KOPT-K1 (cell line): ENCODE data around the gene PCDHB15.
"Not testable (repeated sequence)": the region's sequence is repeated elsewhere in the genome, so short reads cannot be mapped to it uniquely, and the experiment has no call there.

ENCODE experiments used
- H3K27ac ChIP-seq: fragments of 200-600 bp; sonication (generic); 2 replicates; pipeline ENCODE4 v1.5.1; 2016; ENCODE audit warnings: antibody characterized with exemption, mild to moderate bottlenecking, low read depth, low read length; ENCODE audit not compliant: poor library complexity, severe bottlenecking
- H3K36me3 ChIP-seq: fragments of 200-600 bp; sonication (generic); 2 replicates; pipeline ENCODE4 v1.5.1; 2017; ENCODE audit warnings: antibody characterized with exemption, mild to moderate bottlenecking, low read length, moderate library complexity; ENCODE audit not compliant: insufficient read depth
- H3K9me3 ChIP-seq: fragments of 200-600 bp; sonication (generic); 2 replicates; pipeline ENCODE4 v1.5.1; 2017; ENCODE audit warnings: antibody characterized with exemption, low read length, mild to moderate bottlenecking; ENCODE audit not compliant: insufficient read depth, poor library complexity, severe bottlenecking

The PCDHB15 gene

GRCh38 chr5:141245250-141245717 is at the start of gene PCDHB15:
TSS of gene PCDHB15 (plus strand) at chr5:141245395. CDS start at chr5:141245579, 184 bp downstream.
- peaks cover 10% of the 10 kb centered on the region for H3K9me3 ChIP-seq
- no peak within 1 kb of the TSS for H3K27ac ChIP-seq
- H3K36me3 ChIP-seq = no peaks in the 10 kb centered on the region

DNA sequence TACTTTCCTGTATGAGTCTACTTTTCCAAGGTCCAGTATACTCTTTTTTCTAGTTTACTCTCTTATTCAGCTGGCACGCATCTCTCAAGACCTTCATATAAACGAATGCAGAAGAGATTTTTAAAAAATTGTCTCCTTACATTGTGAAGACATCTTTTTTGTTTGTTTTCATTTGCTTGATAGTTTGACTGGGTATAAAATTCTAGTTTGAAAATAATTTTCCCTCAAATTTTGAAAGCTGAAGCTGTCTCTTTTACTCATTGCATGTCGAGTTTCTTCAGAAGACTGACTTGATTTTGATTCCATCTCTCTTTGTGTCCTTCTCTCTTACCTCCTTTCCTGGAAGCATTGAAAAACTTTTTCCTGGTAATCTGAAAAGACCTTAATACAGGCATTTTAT is 48.8 kb upstream of the PCDHB15 start:
- H3K36me3 ChIP-seq = no peaks in the 10 kb centered on the region
- H3K9me3 ChIP-seq = peaks cover 23% of the 10 kb centered on the region
- H3K27ac ChIP-seq = no peak overlapping the region

GRCh38 chr5:141199359-141200235 is 45.6 kb upstream of the PCDHB15 start, which contains the start of gene PCDHB11:
TSS of gene PCDHB11 (plus strand) at chr5:141199627. CDS start at chr5:141199775, 148 bp downstream.
- Histone ChIP-seq H3K9me3 (peaks cover 23% of the 10 kb centered on the region), H3K27ac (no peak within 1 kb of the TSS), H3K36me3 (no peaks in the 10 kb centered on the region)

DNA sequence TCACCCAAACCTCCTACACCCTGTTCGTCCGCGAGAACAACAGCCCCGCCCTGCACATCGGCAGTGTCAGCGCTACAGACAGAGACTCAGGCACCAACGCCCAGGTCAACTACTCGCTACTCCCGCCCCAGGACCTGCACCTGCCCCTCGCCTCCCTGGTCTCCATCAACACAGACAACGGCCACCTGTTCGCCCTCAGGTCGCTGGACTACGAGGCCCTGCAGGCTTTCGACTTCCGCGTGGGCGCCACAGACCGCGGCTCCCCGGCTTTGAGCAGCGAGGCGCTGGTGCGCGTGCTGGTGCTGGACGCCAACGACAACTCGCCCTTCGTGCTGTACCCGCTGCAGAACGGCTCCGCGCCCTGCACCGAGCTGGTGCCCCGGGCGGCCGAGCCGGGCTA is 44.1 kb upstream of the PCDHB15 start:
- H3K27ac ChIP-seq, H3K36me3 ChIP-seq: not testable (repeated sequence)
- H3K9me3 ChIP-seq = peaks cover 21% of the 10 kb centered on the region

DNA sequence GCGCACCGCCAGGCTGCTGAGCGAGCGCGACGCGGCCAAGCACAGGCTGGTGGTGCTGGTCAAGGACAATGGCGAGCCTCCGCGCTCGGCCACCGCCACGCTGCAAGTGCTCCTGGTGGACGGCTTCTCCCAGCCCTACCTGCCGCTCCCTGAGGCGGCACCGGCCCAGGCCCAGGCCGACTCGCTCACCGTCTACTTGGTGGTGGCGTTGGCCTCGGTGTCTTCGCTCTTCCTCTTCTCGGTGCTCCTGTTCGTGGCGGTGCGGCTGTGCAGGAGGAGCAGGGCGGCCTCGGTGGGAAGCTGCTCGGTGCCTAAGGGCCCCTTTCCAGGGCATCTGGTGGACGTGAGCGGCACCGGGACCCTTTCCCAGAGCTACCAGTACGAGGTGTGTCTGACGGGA is 43.5 kb upstream of the PCDHB15 start:
- H3K9me3 ChIP-seq = peaks cover 16% of the 10 kb centered on the region
- not testable (repeated sequence) for H3K27ac ChIP-seq, H3K36me3 ChIP-seq

DNA sequence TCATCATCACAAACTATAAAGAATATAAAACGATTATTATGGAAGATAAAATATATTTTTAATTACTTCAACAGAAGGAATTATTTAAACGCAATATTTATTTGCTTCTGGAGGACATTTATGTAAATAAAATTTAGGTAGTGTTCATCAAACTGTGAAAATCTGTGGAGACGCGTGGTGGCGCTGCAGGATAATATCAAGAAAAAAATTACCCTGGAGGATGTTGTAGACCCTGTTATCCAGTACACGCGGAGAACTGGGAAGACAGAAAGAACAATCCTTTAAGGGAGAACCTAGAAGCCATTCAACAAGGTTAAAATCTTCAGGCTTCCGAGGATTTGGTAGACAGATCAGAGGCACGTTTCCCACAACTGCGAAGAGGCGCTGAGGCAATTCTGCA is 36.7 kb upstream of the PCDHB15 start, which contains the start of gene PCDHB12:
TSS of gene PCDHB12 (plus strand) at position 242 of the 400 bp plus-strand sequence. CDS start 189 bp downstream, outside the sequence.
- Histone ChIP-seq H3K36me3 (no peaks in the 10 kb centered on the region), H3K9me3 (no peaks in the 10 kb centered on the region), H3K27ac (no peak within 1 kb of the TSS)

GRCh38 chr5:141210281-141210680 is 34.9 kb upstream of the PCDHB15 start:
- not testable (repeated sequence) for H3K36me3 ChIP-seq, H3K27ac ChIP-seq, H3K9me3 ChIP-seq

DNA sequence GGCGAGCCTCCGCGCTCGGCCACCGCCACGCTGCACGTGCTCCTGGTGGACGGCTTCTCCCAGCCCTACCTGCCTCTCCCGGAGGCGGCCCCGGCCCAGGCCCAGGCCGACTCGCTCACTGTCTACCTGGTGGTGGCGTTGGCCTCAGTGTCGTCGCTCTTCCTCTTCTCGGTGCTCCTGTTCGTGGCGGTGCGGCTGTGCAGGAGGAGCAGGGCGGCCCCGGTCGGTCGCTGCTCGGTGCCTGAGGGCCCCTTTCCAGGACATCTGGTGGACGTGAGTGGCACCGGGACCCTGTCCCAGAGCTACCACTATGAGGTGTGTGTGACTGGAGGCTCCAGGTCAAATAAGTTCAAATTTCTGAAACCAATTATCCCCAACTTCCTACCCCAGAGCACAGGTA is 34.3 kb upstream of the PCDHB15 start:
- not testable (repeated sequence) for H3K36me3 ChIP-seq, H3K27ac ChIP-seq, H3K9me3 ChIP-seq

DNA sequence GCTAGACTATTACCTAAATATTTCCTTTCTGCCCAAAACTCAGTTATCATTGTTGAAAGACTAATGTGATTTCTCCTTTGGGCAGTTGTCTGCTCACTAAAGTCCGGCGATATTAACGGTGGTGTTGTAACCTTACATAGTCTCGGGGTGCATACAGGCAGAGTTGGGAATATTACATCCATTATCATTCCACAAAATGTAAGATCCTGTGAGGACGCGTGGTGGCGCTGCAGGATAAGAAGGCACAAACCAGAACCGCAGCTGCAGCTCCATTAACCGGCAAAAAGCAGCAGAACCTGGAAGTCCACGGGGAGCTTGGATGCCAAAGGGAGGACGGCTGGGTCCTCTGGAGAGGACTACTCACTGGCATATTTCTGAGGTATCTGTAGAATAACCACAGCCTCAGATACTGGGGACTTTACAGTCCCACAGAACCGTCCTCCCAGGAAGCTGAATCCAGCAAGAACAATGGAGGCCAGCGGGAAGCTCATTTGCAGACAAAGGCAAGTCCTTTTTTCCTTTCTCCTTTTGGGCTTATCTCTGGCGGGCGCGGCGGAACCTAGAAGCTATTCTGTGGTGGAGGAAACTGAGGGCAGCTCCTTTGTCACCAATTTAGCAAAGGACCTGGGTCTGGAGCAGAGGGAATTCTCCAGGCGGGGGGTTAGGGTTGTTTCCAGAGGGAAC is 31.4 kb upstream of the PCDHB15 start, which contains the start of gene PCDHB13:
TSS of gene PCDHB13 (plus strand) at position 264 of the 684 bp plus-strand sequence. CDS start at position 469, 205 bp downstream.
- H3K36me3 ChIP-seq, H3K27ac ChIP-seq, H3K9me3 ChIP-seq: not testable (repeated sequence)

GRCh38 chr5:141214583-141214982 is 30.6 kb upstream of the PCDHB15 start:
- H3K9me3 ChIP-seq, H3K27ac ChIP-seq, H3K36me3 ChIP-seq: not testable (repeated sequence)

- not testable (repeated sequence) for H3K9me3 ChIP-seq
Measured at GRCh38 chr5:141215504-141215903, 29.7 kb upstream of the PCDHB15 start.

GRCh38 chr5:141216035-141216434 is 29.2 kb upstream of the PCDHB15 start:
- not testable (repeated sequence) for H3K36me3 ChIP-seq, H3K9me3 ChIP-seq, H3K27ac ChIP-seq

More at GRCh38 chr5:141215504-141215903, 29.7 kb upstream of the PCDHB15 start:
- H3K36me3 ChIP-seq, H3K27ac ChIP-seq: not testable (repeated sequence)

- H3K27ac ChIP-seq = no peak within 1 kb of the TSS
- H3K9me3 ChIP-seq = no peaks in the 10 kb centered on the region
- no peaks in the 10 kb centered on the region for H3K36me3 ChIP-seq
Measured at GRCh38 chr5:141223112-141223783, 21.9 kb upstream of the PCDHB15 start, which contains the start of gene PCDHB14. TSS of gene PCDHB14 (plus strand) at chr5:141223343. CDS start at chr5:141223506, 163 bp downstream.

DNA sequence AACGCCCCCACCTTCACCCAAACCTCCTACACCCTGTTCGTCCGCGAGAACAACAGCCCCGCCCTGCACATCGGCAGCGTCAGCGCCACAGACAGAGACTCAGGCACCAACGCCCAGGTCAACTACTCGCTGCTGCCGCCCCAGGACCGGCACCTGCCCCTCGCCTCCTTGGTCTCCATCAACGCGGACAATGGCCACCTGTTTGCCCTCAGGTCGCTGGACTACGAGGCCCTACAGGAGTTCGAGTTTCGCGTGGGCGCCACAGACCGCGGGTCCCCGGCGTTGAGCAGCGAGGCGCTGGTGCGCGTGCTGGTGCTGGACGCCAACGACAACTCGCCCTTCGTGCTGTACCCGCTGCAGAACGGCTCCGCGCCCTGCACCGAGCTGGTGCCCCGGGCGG is 20.4 kb upstream of the PCDHB15 start:
- H3K27ac ChIP-seq, H3K36me3 ChIP-seq, H3K9me3 ChIP-seq: not testable (repeated sequence)

DNA sequence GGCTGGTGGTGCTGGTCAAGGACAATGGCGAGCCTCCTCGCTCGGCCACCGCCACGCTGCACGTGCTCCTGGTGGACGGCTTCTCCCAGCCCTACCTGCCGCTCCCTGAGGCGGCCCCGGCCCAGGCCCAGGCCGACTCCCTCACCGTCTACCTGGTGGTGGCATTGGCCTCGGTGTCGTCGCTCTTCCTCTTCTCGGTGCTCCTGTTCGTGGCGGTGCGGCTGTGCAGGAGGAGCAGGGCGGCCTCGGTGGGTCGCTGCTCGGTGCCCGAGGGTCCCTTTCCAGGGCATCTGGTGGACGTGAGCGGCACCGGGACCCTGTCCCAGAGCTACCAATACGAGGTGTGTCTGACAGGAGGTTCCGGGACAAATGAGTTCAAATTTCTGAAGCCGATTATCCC is 19.8 kb upstream of the PCDHB15 start:
- not testable (repeated sequence) for H3K9me3 ChIP-seq, H3K27ac ChIP-seq, H3K36me3 ChIP-seq
